Measurements from ENCODE around the gene GGN. TPM values are rescaled to one million over a fixed set of nuclear protein-coding genes. Genes with fewer than 3 reads are reported as not detected.
A peak's percentile ranks its signal among the peaks of the same experiment; 100 is the strongest.

The GGN gene
- total RNA-seq, 1 experiment from 2014 or later: 1.5 TPM

DNA sequence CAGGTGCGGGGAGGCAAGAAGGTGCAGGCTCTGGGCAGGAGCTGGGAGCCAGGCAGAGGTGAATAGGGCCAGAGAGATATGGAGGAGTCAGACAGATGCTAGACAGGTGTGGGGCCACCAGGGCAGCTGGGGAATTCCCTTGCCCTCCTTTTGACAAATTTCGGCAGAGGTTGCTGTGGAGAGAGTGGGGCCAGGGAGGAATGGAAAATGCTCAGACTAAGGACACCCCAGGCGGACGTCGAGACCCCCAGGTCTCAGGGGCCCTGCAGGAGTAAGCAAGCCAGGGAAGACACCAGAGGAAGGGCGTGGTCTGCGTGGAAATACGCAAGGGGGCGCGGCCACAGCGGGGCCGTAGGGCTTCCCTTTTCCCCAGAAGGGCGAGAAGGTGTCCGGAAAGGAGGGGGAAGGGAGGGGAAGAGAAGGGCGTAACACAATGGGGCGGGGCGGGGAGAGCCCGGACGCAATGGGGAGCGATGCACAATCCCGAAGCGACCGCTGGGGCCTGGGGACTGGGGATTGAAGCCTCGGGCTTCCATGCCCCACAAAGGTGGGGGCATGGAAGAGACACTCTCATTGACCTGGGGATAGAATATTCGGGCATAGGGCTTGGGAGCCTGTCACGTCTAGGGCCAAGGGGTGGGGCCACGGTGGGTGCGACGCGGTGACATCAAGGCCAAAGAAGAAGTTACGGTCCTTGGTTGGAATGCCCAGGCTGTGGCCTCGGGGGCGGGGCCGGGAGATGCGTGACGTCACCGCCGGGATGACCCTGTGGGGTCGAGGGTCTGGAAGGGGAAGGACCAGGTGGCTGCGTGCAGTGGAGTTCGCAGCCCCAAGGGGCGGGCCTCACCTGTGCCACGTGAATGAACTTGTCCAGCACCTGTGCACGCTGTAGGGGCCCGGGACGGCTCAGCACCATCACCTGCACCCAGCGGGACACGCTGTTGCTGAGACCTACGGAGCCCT lies 30.0 kb upstream of the GGN start:
- H3K27ac ChIP-seq (ENCODE audit: insufficient read length, low read depth, low read length): no peak overlapping the region
- no peak overlapping the region for H4K5ac ChIP-seq (ENCODE audit: insufficient read length, low read depth, low read length)
- no peaks in the 10 kb centered on the region for H3K79me1 ChIP-seq (ENCODE audit: insufficient read depth, low read depth, low read length, poor library complexity, severe bottlenecking)
- no peak overlapping the region for H2BK20ac ChIP-seq (ENCODE audit: low read depth, low read length, poor library complexity, severe bottlenecking)
- no peak overlapping the region for H2BK15ac ChIP-seq (ENCODE audit: low read depth, low read length)
- H3K4me1 Mint-ChIP-seq: peaks cover 12 to 13% of the 10 kb centered on the region in 2 experiments
- no peaks in the 10 kb centered on the region for H3K36me3 Mint-ChIP-seq (ENCODE audit: insufficient read depth in 1 of 3, low read depth in 3 of 3)
- no peak overlapping the region for H2BK12ac ChIP-seq (ENCODE audit: insufficient read length, low read depth, low read length)
- 0 out of 2 replicates have a peak overlapping the region, but pooled peaks have one; percentile 10 for H3K14ac ChIP-seq (ENCODE audit: insufficient read depth, low read length)
- H3K9me3 Mint-ChIP-seq: no peaks in the 10 kb centered on the region
- no peak overlapping the region for H2AFZ ChIP-seq (ENCODE audit: low read length)
- H2AK5ac ChIP-seq (ENCODE audit: insufficient read length, low read length): no peak overlapping the region
- H3K27me3 ChIP-seq (ENCODE audit: insufficient read depth, low read length): no peaks in the 10 kb centered on the region
- no peak overlapping the region for H2BK120ac ChIP-seq (ENCODE audit: low read depth, low read length, poor library complexity, severe bottlenecking)
- peak overlapping the region; percentile 45 for H3K4me2 ChIP-seq (ENCODE audit: insufficient read depth, insufficient read length, low read length)
- H3K56ac ChIP-seq (ENCODE audit: insufficient read length, low read depth, low read length): no peak overlapping the region
- H3K27ac Mint-ChIP-seq: peak overlapping the region; percentile 15 to 95 (median 59); a peak in 5 of 7 replicates
- H4K91ac ChIP-seq (ENCODE audit: insufficient read length, low read depth, low read length): no peak overlapping the region
- H3K18ac ChIP-seq (ENCODE audit: insufficient read length, low read depth, low read length): peak overlapping the region; percentile 8
- H3T11ph ChIP-seq (ENCODE audit: low read length): no peak overlapping the region
- DNase-seq: peak; percentile 94
- H3K9ac ChIP-seq (ENCODE audit: extremely low read depth, insufficient read length, low read length): no peak overlapping the region
- H4K8ac ChIP-seq (replicated peaks; ENCODE audit: insufficient read length, low read depth, low read length): no peak overlapping the region
- no peaks in the 10 kb centered on the region for H3K79me2 ChIP-seq (ENCODE audit: insufficient read depth, low read length)
- H3K27me3 Mint-ChIP-seq (ENCODE audit: low read depth): peaks cover 29% of the 10 kb centered on the region
- H2BK5ac ChIP-seq (ENCODE audit: insufficient read length, low read length): no peak overlapping the region
- peak overlapping the region; percentile 84 for H3K4me3 Mint-ChIP-seq
- peaks cover 14% of the 10 kb centered on the region for H3K23me2 ChIP-seq (ENCODE audit: insufficient read length, low read depth, low read length, poor library complexity, severe bottlenecking)
- H3K23ac ChIP-seq (ENCODE audit: insufficient read length, low read depth, low read length): no peak overlapping the region
- TF ChIP-seq, protein P1, sequence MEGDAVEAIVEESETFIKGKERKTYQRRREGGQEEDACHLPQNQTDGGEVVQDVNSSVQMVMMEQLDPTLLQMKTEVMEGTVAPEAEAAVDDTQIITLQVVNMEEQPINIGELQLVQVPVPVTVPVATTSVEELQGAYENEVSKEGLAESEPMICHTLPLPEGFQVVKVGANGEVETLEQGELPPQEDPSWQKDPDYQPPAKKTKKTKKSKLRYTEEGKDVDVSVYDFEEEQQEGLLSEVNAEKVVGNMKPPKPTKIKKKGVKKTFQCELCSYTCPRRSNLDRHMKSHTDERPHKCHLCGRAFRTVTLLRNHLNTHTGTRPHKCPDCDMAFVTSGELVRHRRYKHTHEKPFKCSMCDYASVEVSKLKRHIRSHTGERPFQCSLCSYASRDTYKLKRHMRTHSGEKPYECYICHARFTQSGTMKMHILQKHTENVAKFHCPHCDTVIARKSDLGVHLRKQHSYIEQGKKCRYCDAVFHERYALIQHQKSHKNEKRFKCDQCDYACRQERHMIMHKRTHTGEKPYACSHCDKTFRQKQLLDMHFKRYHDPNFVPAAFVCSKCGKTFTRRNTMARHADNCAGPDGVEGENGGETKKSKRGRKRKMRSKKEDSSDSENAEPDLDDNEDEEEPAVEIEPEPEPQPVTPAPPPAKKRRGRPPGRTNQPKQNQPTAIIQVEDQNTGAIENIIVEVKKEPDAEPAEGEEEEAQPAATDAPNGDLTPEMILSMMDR (conservative IDR thresholded peaks at IDR 0.05): peak; percentile 30; the same call in 1 of the 3 replicates
- no CpG with 5 or more reads among the region's 49 CpGs for WGBS (ENCODE audit: extremely low coverage, insufficient read length, low lambda C conversion rate)
- no peaks in the 10 kb centered on the region for H3K9me3 ChIP-seq (ENCODE audit: control insufficient read depth, low read depth, low read length)
- no peaks in the 10 kb centered on the region for H4K20me1 ChIP-seq (ENCODE audit: control insufficient read depth, insufficient read depth, insufficient read length)
- H3K4ac ChIP-seq (ENCODE audit: low read depth, low read length): no peak overlapping the region
- no peaks in the 10 kb centered on the region for H3K4me1 ChIP-seq (ENCODE audit: insufficient read depth, low read length)

All from H9 (cell line).